H9 (cell line): ENCODE results near the gene RPS26. TPM values are rescaled to one million over a fixed set of nuclear protein-coding genes. Genes with fewer than 3 reads are reported as not detected.

ENCODE experiments used
- DNase-seq: peaks from one replicate; pipeline ENCODE4 v3.0.0-alpha.2; 2017
- H2AFZ ChIP-seq: one replicate; pipeline ENCODE4 v1.6.1; 2013; ENCODE audit warnings: mild to moderate bottlenecking, low read length, control low read depth, moderate library complexity
- H2AK5ac ChIP-seq: 2 replicates; pipeline ENCODE4 v1.6.1; 2013; ENCODE audit warnings: low read length, control low read depth, mixed read lengths; ENCODE audit not compliant: insufficient read length
- H2BK120ac ChIP-seq: one replicate; pipeline ENCODE4 v1.6.1; 2013; ENCODE audit warnings: low read depth, mild to moderate bottlenecking, low read length, control low read depth, inconsistent platforms; ENCODE audit not compliant: poor library complexity, severe bottlenecking
- H2BK12ac ChIP-seq: 2 replicates; pipeline ENCODE4 v1.6.1; 2013; ENCODE audit warnings: low read length, control low read depth, mixed read lengths, low read depth; ENCODE audit not compliant: insufficient read length
- H2BK15ac ChIP-seq: 2 replicates; pipeline ENCODE4 v1.6.1; 2013; ENCODE audit warnings: low read depth, low read length, control low read depth
- H2BK20ac ChIP-seq: one replicate; pipeline ENCODE4 v1.6.1; 2013; ENCODE audit warnings: low read depth, mild to moderate bottlenecking, low read length, control low read depth, inconsistent platforms; ENCODE audit not compliant: poor library complexity, severe bottlenecking
- H2BK5ac ChIP-seq: 2 replicates; pipeline ENCODE4 v1.6.1; 2013; ENCODE audit warnings: low read length, control low read depth, mixed read lengths; ENCODE audit not compliant: insufficient read length
- H3K14ac ChIP-seq: 2 replicates; pipeline ENCODE4 v1.6.1; 2013; ENCODE audit warnings: low read length, control low read depth; ENCODE audit not compliant: insufficient read depth
- H3K18ac ChIP-seq: 2 replicates; pipeline ENCODE4 v1.6.1; 2013; ENCODE audit warnings: low read depth, mild to moderate bottlenecking, mixed read lengths, low read length, control low read depth; ENCODE audit not compliant: insufficient read length
- H3K23ac ChIP-seq: 2 replicates; pipeline ENCODE4 v1.6.1; 2013; ENCODE audit warnings: low read length, control low read depth, mixed read lengths, low read depth; ENCODE audit not compliant: insufficient read length
- H3K23me2 ChIP-seq: 2 replicates; pipeline ENCODE4 v1.6.1; 2013; ENCODE audit warnings: low read depth, mild to moderate bottlenecking, mixed read lengths, low read length, control low read depth; ENCODE audit not compliant: insufficient read length, poor library complexity, severe bottlenecking
- H3K27ac ChIP-seq: 2 replicates; pipeline ENCODE4 v1.5.1; 2013; ENCODE audit warnings: low read length, control low read depth, mixed read lengths, low read depth; ENCODE audit not compliant: insufficient read length
- H3K27me3 ChIP-seq: 2 replicates; pipeline ENCODE4 v1.6.1; 2013; ENCODE audit warnings: low read length, control low read depth, inconsistent platforms; ENCODE audit not compliant: insufficient read depth
- H3K4ac ChIP-seq: 2 replicates; pipeline ENCODE4 v1.6.1; 2013; ENCODE audit warnings: low read depth, mild to moderate bottlenecking, control low read depth, inconsistent platforms, low read length, moderate library complexity
- H3K4me1 ChIP-seq: 2 replicates; pipeline ENCODE4 v1.6.1; 2013; ENCODE audit warnings: low read length, control low read depth, inconsistent platforms; ENCODE audit not compliant: insufficient read depth
- H3K4me2 ChIP-seq: 2 replicates; pipeline ENCODE4 v1.6.1; 2013; ENCODE audit warnings: low read length, control low read depth, mixed read lengths; ENCODE audit not compliant: insufficient read length, insufficient read depth
- H3K56ac ChIP-seq: 2 replicates; pipeline ENCODE4 v1.6.1; 2013; ENCODE audit warnings: low read depth, mild to moderate bottlenecking, mixed read lengths, low read length, control low read depth; ENCODE audit not compliant: insufficient read length
- H3K79me1 ChIP-seq: 2 replicates; pipeline ENCODE4 v1.6.1; 2013; ENCODE audit warnings: low read depth, mild to moderate bottlenecking, moderate library complexity, low read length, control low read depth, inconsistent platforms; ENCODE audit not compliant: insufficient read depth, poor library complexity, severe bottlenecking
- H3K79me2 ChIP-seq: 2 replicates; pipeline ENCODE4 v1.6.1; 2013; ENCODE audit warnings: low read length, control low read depth, inconsistent platforms; ENCODE audit not compliant: insufficient read depth
- H3K9ac ChIP-seq: 2 replicates; pipeline ENCODE4 v1.6.1; 2013; ENCODE audit warnings: low read length, control low read depth, mixed read lengths; ENCODE audit not compliant: insufficient read length; ENCODE audit errors: extremely low read depth
- H3K9me3 ChIP-seq: one replicate; pipeline ENCODE4 v1.6.1; 2013; ENCODE audit warnings: low read depth, low read length, inconsistent platforms; ENCODE audit not compliant: control insufficient read depth
- H3T11ph ChIP-seq: one replicate; pipeline ENCODE4 v1.6.1; 2013; ENCODE audit warnings: mild to moderate bottlenecking, low read length, control low read depth, inconsistent platforms
- H4K20me1 ChIP-seq: one replicate; pipeline ENCODE4 v1.6.1; 2013; ENCODE audit not compliant: control insufficient read depth, insufficient read length, insufficient read depth
- H4K5ac ChIP-seq: 2 replicates; pipeline ENCODE4 v1.6.1; 2013; ENCODE audit warnings: low read depth, mild to moderate bottlenecking, mixed read lengths, low read length, control low read depth; ENCODE audit not compliant: insufficient read length
- H4K8ac ChIP-seq: replicated peaks from 2 replicates; pipeline ENCODE4 v1.6.1; 2013; ENCODE audit warnings: low read length, control low read depth, mixed read lengths, low read depth; ENCODE audit not compliant: insufficient read length
- H4K91ac ChIP-seq: 2 replicates; pipeline ENCODE4 v1.6.1; 2013; ENCODE audit warnings: low read depth, mild to moderate bottlenecking, moderate library complexity, mixed read lengths, low read length, control low read depth; ENCODE audit not compliant: insufficient read length
- H3K27ac Mint-ChIP-seq, 3 experiments: 2 replicates in 2 of 3; 3 replicates in 1 of 3; pipeline ENCODE4 v1.8.0; 2020 to 2021; ENCODE audit warnings: mixed read lengths in 3 of 3, mild to moderate bottlenecking in 1 of 3, moderate library complexity in 1 of 3
- H3K27me3 Mint-ChIP-seq: 2 replicates; pipeline ENCODE4 v1.8.0; 2021; ENCODE audit warnings: low read depth, mild to moderate bottlenecking, moderate library complexity, mixed read lengths
- H3K36me3 Mint-ChIP-seq, 3 experiments: 2 replicates in 2 of 3; 3 replicates in 1 of 3; pipeline ENCODE4 v1.8.0; 2020 to 2021; ENCODE audit warnings: low read depth in 3 of 3, mixed read lengths in 3 of 3; ENCODE audit not compliant: insufficient read depth in 1 of 3
- H3K4me1 Mint-ChIP-seq, 2 experiments: 2 replicates each; pipeline ENCODE4 v1.8.0; 2020; ENCODE audit warnings: mixed read lengths in 2 of 2
- H3K4me3 Mint-ChIP-seq, 2 experiments: 2 replicates in 1 of 2; 3 replicates in 1 of 2; pipeline ENCODE4 v1.8.0; 2020 to 2021; ENCODE audit warnings: mild to moderate bottlenecking in 2 of 2, mixed read lengths in 2 of 2, moderate library complexity in 1 of 2
- H3K9me3 Mint-ChIP-seq, 2 experiments: 2 replicates in 1 of 2; 3 replicates in 1 of 2; pipeline ENCODE4 v1.8.0; 2020; ENCODE audit warnings: mild to moderate bottlenecking in 2 of 2, mixed read lengths in 2 of 2, moderate library complexity in 1 of 2
- CTCF ChIP-seq: fragments of 200-600 bp; sonication (generic); conservative IDR thresholded peaks from 3 replicates; pipeline ENCODE4 v1.8.0; 2021; ENCODE audit warnings: antibody characterized with exemption, mild to moderate bottlenecking
- WGBS: extraction: QIAGEN DNeasy Blood & Tissue Kit; methylation state at CpG from one replicate; pipeline ENCODE4 v1.1.7; 2013; ENCODE audit warnings: missing lambda C conversion rate, low lambda C conversion rate, mixed read lengths; ENCODE audit not compliant: insufficient read length; ENCODE audit errors: extremely low coverage; 5-methylcytosine and 5-hydroxymethylcytosine counted together
- total RNA-seq: library from RNA; stranded (reverse); gene quantifications from 2 replicates; pipeline ENCODE4 v1.2.1, GENCODE V29; 2021

The RPS26 gene
- total RNA-seq, 1 experiment from 2014 or later: 51.9 TPM

GRCh38 chr12:56081393-56082347 is 40.0 kb downstream of the RPS26 start:
- Histone ChIP-seq H3K9ac (peak overlapping the region; percentile 40), H4K91ac (no peak overlapping the region), H3K18ac (no peak overlapping the region), H3K56ac (no peak overlapping the region), H3K4me2 (peak overlapping the region; percentile 57), H3K79me1 (no peaks in the 10 kb centered on the region), H3K4ac (no peak overlapping the region), H4K5ac (no peak overlapping the region), H2AFZ (no peak overlapping the region), H4K20me1 (no peaks in the 10 kb centered on the region), H3K9me3 (no peaks in the 10 kb centered on the region), H4K8ac (no peak overlapping the region), H2BK20ac (no peak overlapping the region), H2BK15ac (no peak overlapping the region), H2BK120ac (no peak overlapping the region), H3K27me3 (no peaks in the 10 kb centered on the region; the same call in 1 of the 2 replicates), H2BK5ac (no peak overlapping the region), H3T11ph (no peak overlapping the region), H3K27ac (no peak overlapping the region), H3K23me2 (peaks cover 13% of the 10 kb centered on the region), H3K14ac (no peak overlapping the region; the same call in 1 of the 2 replicates), H2AK5ac (no peak overlapping the region), H3K4me1 (0 out of 2 replicates have a peak, but pooled peaks cover 4% of the 10 kb centered on the region), H3K23ac (no peak overlapping the region), H2BK12ac (no peak overlapping the region), H3K79me2 (peaks cover 7% of the 10 kb centered on the region; the same call in 1 of the 2 replicates)
- WGBS: no CpG with 5 or more reads among the region's 6 CpGs
- no peaks in the 10 kb centered on the region for H3K27me3 Mint-ChIP-seq
- no peak for DNase-seq
- H3K36me3 Mint-ChIP-seq: peaks cover 15 to 30% (median 27%) of the 10 kb centered on the region in 3 experiments
- no peak for TF ChIP-seq CTCF
- peaks cover 19 to 25% of the 10 kb centered on the region in 2 experiments for H3K4me1 Mint-ChIP-seq
- H3K9me3 Mint-ChIP-seq: peaks cover 3% of the 10 kb centered on the region in 2 experiments; a peak in 3 of 5 replicates
- peak overlapping the region; percentile 83 to 93 for H3K4me3 Mint-ChIP-seq
- H3K27ac Mint-ChIP-seq: peak overlapping the region in 2 of 3 experiments; percentile 39 to 78; a peak in 2 of 7 replicates
